HEK293 (cell line): ENCODE results near the gene ZNF506.

Experiments
- CTCF ChIA-PET: fragments of 350-600 bp; formaldehyde crosslinking; extraction: SDS; loops from one replicate; lab custom pipeline; 2021; ENCODE audit warnings: antibody characterized with exemption; lab: Yijun Ruan, JAX
- POLR2A ChIA-PET: fragments of 300-600 bp; formaldehyde crosslinking; extraction: SDS; loops from one replicate; lab custom pipeline; 2020; ENCODE audit warnings: antibody characterized with exemption, inconsistent platforms; lab: Yijun Ruan, JAX
- H3K27ac ChIP-seq: fragments of 200-500 bp; sonication (Bioruptor generic); 2 replicates; pipeline ENCODE4 v1.5.1; 2014; ENCODE audit warnings: low read depth, low read length, control low read depth, inconsistent platforms; ENCODE audit errors: extremely low read depth
- H3K36me3 ChIP-seq, 2 experiments: fragments of 200-500 bp in 1 of 2; sonication (Bioruptor generic) in 1 of 2; 1 replicate in 1 of 2; 2 replicates in 1 of 2; pipeline ENCODE4 v1.5.1; 2014 to 2017; ENCODE audit warnings: inconsistent platforms in 2 of 2, low read length in 2 of 2; ENCODE audit not compliant: control insufficient read depth in 2 of 2, insufficient read depth in 1 of 2
- H3K4me1 ChIP-seq: fragments of 200-500 bp; sonication (Bioruptor generic); 2 replicates; pipeline ENCODE4 v1.5.1; 2014; ENCODE audit warnings: mild to moderate bottlenecking, low read length, inconsistent platforms; ENCODE audit not compliant: control insufficient read depth, insufficient read depth
- H3K4me3 ChIP-seq: 2 replicates; pipeline ENCODE4 v1.5.1; 2011; ENCODE audit warnings: low read depth, mild to moderate bottlenecking, control low read depth, low read length, moderate library complexity
- H3K9me3 ChIP-seq: fragments of 200-500 bp; sonication (Bioruptor generic); 2 replicates; pipeline ENCODE4 v1.5.1; 2014; ENCODE audit warnings: low read depth, low read length, inconsistent platforms; ENCODE audit not compliant: control insufficient read depth, insufficient read depth
- ELK4 ChIP-seq: IDR thresholded peaks from 2 replicates; pipeline ENCODE4 v1.6.1; 2011; ENCODE audit warnings: mild to moderate bottlenecking, low read depth, low read length, borderline replicate concordance
- OVOL3 ChIP-seq: fragments of 450-650 bp; formaldehyde crosslinking; IDR thresholded peaks from 2 replicates; pipeline ENCODE4 v1.5.1; 2016; ENCODE audit warnings: missing biosample characterization, missing genetic modification characterization
- SETDB1 ChIP-seq: IDR thresholded peaks from one replicate; pipeline ENCODE4 v1.6.1; 2017; ENCODE audit warnings: mild to moderate bottlenecking, low read length, moderate library complexity, mixed read lengths; ENCODE audit not compliant: insufficient read length
- TCF7L2 ChIP-seq: IDR thresholded peaks from 2 replicates; pipeline ENCODE4 v1.6.1; 2011; ENCODE audit warnings: low read depth, mild to moderate bottlenecking, inconsistent platforms, low read length, moderate library complexity, borderline replicate concordance
- ZBTB1 ChIP-seq: fragments of 450-650 bp; formaldehyde crosslinking; IDR thresholded peaks from 2 replicates; pipeline ENCODE4 v1.5.1; 2016; ENCODE audit warnings: missing biosample characterization, missing genetic modification characterization
- ZBTB8A ChIP-seq: fragments of 450-650 bp; formaldehyde crosslinking; IDR thresholded peaks from 2 replicates; pipeline ENCODE4 v1.5.1; 2016; ENCODE audit warnings: missing biosample characterization, missing genetic modification characterization
- ZNF146 ChIP-seq: fragments of 450-650 bp; formaldehyde crosslinking; IDR thresholded peaks from 2 replicates; pipeline ENCODE4 v1.5.1; 2016; ENCODE audit warnings: missing biosample characterization, missing genetic modification characterization
- ZNF18 ChIP-seq: fragments of 450-650 bp; formaldehyde crosslinking; IDR thresholded peaks from 2 replicates; pipeline ENCODE4 v1.5.1; 2016; ENCODE audit warnings: missing biosample characterization, missing genetic modification characterization
- ZNF19 ChIP-seq: fragments of 450-650 bp; formaldehyde crosslinking; IDR thresholded peaks from 2 replicates; pipeline ENCODE4; 2016; ENCODE audit warnings: missing biosample characterization, missing genetic modification characterization, low read depth
- ZNF274 ChIP-seq, 2 experiments: fragments of 200-500 bp in 1 of 2; fragments of 450-650 bp in 1 of 2; sonication (Bioruptor generic) in 1 of 2; formaldehyde crosslinking in 1 of 2; IDR thresholded peaks; 2 replicates each; pipeline versions ENCODE4 v1.5.1 to v1.6.1; 2014 to 2016; ENCODE audit warnings: borderline replicate concordance in 1 of 2, inconsistent platforms in 1 of 2, low read length in 1 of 2, missing biosample characterization in 1 of 2, missing genetic modification characterization in 1 of 2
- ZNF311 ChIP-seq: fragments of 450-650 bp; formaldehyde crosslinking; IDR thresholded peaks from 2 replicates; pipeline ENCODE4 v1.5.1; 2017; ENCODE audit warnings: missing biosample characterization, missing genetic modification characterization, borderline replicate concordance
- ZNF354C ChIP-seq: fragments of 450-650 bp; formaldehyde crosslinking; IDR thresholded peaks from 2 replicates; pipeline ENCODE4 v1.5.1; 2016; ENCODE audit warnings: missing biosample characterization, missing genetic modification characterization, low read depth, borderline replicate concordance
- ZNF433 ChIP-seq: fragments of 450-650 bp; formaldehyde crosslinking; IDR thresholded peaks from 2 replicates; pipeline ENCODE4 v1.5.1; 2016; ENCODE audit warnings: missing biosample characterization, missing genetic modification characterization, low read depth
- ZNF518A ChIP-seq: fragments of 450-650 bp; formaldehyde crosslinking; conservative IDR thresholded peaks from 2 replicates; pipeline ENCODE4 v1.5.1; 2016; ENCODE audit warnings: low read depth, missing biosample characterization, missing genetic modification characterization
- ZNF530 ChIP-seq: fragments of 450-650 bp; formaldehyde crosslinking; IDR thresholded peaks from 2 replicates; pipeline ENCODE4 v1.5.1; 2016; ENCODE audit warnings: low read depth, missing biosample characterization, missing genetic modification characterization
- ZNF544 ChIP-seq: fragments of 450-650 bp; formaldehyde crosslinking; IDR thresholded peaks from 2 replicates; pipeline ENCODE4 v1.5.0; 2017; ENCODE audit warnings: missing biosample characterization, missing genetic modification characterization
- ZNF645 ChIP-seq: fragments of 450-650 bp; formaldehyde crosslinking; IDR thresholded peaks from 2 replicates; pipeline ENCODE4; 2016; ENCODE audit warnings: missing biosample characterization, missing genetic modification characterization
- ZNF692 ChIP-seq: fragments of 450-650 bp; formaldehyde crosslinking; IDR thresholded peaks from 2 replicates; pipeline ENCODE4 v1.5.1; 2016; ENCODE audit warnings: missing biosample characterization, missing genetic modification characterization
- ZNF747 ChIP-seq: fragments of 450-650 bp; formaldehyde crosslinking; IDR thresholded peaks from 2 replicates; pipeline ENCODE4 v1.5.1; 2016; ENCODE audit warnings: missing biosample characterization, missing genetic modification characterization
- ZNF785 ChIP-seq: fragments of 450-650 bp; formaldehyde crosslinking; IDR thresholded peaks from 2 replicates; pipeline ENCODE4 v1.5.1; 2016; ENCODE audit warnings: missing biosample characterization, missing genetic modification characterization
- ZNF792 ChIP-seq: fragments of 450-650 bp; formaldehyde crosslinking; IDR thresholded peaks from 2 replicates; pipeline ENCODE4 v1.5.1; 2016; ENCODE audit warnings: missing biosample characterization, missing genetic modification characterization
- ZNF830 ChIP-seq: fragments of 450-650 bp; IDR thresholded peaks from 2 replicates; pipeline ENCODE4 v1.5.0; 2018; ENCODE audit warnings: missing biosample characterization, missing genetic modification characterization, low read depth, mild to moderate bottlenecking, moderate library complexity

ZNF506 gene

GRCh38 chr19:19826875-19827274, 5.3 kb upstream of the ZNF506 start:
- Histone ChIP-seq H3K4me3 (no peak overlapping the region), H3K36me3 (no peaks in the 10 kb centered on the region), H3K9me3 (no peaks in the 10 kb centered on the region), H3K4me1 (no peaks in the 10 kb centered on the region), H3K27ac (no peak overlapping the region)
- POLR2A ChIA-PET: no interaction called here
- no peak for TF ChIP-seq TCF7L2
- no peak for TF ChIP-seq SETDB1
- CTCF ChIA-PET: interaction anchor here (0.6 kb wide), 1 partner anchor 211 kb away, joined by 3 read pairs; no protein-coding TSS in a partner anchor

- H3K9me3 ChIP-seq: no peaks in the 10 kb centered on the region
- peaks cover 0 to 4% of the 10 kb centered on the region in 2 experiments; a peak in 2 of 3 replicates for H3K36me3 ChIP-seq
- TF ChIP-seq ZNF146 (tag by site-specific recombination): no peak
- TF ChIP-seq ZNF645 (tag by site-specific recombination): no peak
- TF ChIP-seq ZNF311 (tag by site-specific recombination): no peak
- no peak for TF ChIP-seq ZNF530
- TF ChIP-seq ZNF785 (tag by site-specific recombination): no peak
- no peak for TF ChIP-seq ZNF354C (tag by site-specific recombination)
- no peak for TF ChIP-seq ZNF792 (tag by site-specific recombination)
- no peak for TF ChIP-seq ELK4
- no peak for TF ChIP-seq ZNF433 (tag by site-specific recombination)
- no peak for TF ChIP-seq ZNF692 (tag by site-specific recombination)
- no peak for TF ChIP-seq ZBTB8A (tag by site-specific recombination)
- no peak for TF ChIP-seq ZBTB1 (tag by site-specific recombination)
- no peak for TF ChIP-seq ZNF518A (tag by site-specific recombination)
- no peak for TF ChIP-seq ZNF18
- TF ChIP-seq ZNF19 (tag by site-specific recombination): no peak
- no peak for TF ChIP-seq ZNF747 (tag by site-specific recombination)
- no peak for TF ChIP-seq ZNF830
- TF ChIP-seq ZNF274 (IDR thresholded peaks at IDR 0.05; ENCODE audit: low read length): no peak
- TF ChIP-seq ZNF274 (tag by site-specific recombination; IDR thresholded peaks at IDR 0.05; ENCODE audit: borderline replicate concordance): no peak
- no peak for TF ChIP-seq OVOL3 (tag by site-specific recombination)
- TF ChIP-seq ZNF544 (tag by site-specific recombination): no peak
- ChIA-PET POLR2A (no interaction called here), CTCF (interaction anchor here (0.6 kb wide), 1 partner anchor 42 kb away, joined by 3 read pairs; the partner anchor contains the start of gene ZNF253)
- H3K27ac ChIP-seq: no peak overlapping the region
- H3K4me3 ChIP-seq: no peak overlapping the region
- H3K4me1 ChIP-seq: no peaks in the 10 kb centered on the region
Observed at GRCh38 chr19:19823916-19824315, 2.4 kb upstream of the ZNF506 start.
